NCI-H82 (cell line): ENCODE data around the gene NUPR2.
"Not testable (repeated sequence)": the region's sequence is repeated elsewhere in the genome, so short reads cannot be mapped to it uniquely, and the experiment has no call there.

Experiments
- DNase-seq: peaks from one replicate; lab custom pipeline; 2025; lab: John Stamatoyannopoulos, UW

Gene NUPR2, protein sequence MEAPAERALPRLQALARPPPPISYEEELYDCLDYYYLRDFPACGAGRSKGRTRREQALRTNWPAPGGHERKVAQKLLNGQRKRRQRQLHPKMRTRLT

DNA sequence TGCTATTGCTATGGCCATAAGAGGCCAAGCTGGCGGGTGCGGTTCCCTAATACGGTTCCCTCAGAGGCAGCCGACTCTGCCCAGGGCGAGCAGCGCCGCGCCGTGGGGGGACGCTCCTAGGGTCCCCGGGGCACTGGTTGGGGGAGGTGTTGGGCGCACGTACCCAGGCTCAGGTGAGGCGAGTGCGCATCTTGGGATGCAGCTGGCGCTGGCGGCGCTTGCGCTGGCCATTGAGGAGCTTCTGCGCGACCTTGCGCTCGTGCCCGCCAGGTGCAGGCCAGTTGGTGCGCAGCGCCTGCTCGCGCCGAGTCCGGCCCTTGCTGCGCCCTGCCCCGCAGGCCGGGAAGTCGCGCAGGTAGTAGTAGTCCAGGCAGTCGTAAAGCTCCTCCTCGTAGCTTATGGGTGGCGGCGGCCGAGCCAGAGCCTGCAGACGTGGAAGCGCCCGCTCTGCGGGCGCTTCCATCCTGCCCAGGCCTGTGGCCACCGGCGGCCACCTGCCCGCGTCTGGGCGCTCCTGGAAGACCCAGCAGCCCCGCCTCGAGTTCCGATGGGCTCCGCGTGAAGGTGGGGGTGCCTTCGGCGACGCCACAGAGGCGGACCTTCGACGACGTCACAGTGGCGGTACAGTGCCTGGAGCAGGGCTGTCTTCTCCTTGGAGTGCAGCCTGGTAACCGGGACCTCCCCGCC is at the start of gene NUPR2:
Gene NUPR2 (minus strand): TSS at position 566 of the 687 bp plus-strand sequence. CDS start 103 bp downstream, at position 463.
- no peak for DNase-seq

DNA sequence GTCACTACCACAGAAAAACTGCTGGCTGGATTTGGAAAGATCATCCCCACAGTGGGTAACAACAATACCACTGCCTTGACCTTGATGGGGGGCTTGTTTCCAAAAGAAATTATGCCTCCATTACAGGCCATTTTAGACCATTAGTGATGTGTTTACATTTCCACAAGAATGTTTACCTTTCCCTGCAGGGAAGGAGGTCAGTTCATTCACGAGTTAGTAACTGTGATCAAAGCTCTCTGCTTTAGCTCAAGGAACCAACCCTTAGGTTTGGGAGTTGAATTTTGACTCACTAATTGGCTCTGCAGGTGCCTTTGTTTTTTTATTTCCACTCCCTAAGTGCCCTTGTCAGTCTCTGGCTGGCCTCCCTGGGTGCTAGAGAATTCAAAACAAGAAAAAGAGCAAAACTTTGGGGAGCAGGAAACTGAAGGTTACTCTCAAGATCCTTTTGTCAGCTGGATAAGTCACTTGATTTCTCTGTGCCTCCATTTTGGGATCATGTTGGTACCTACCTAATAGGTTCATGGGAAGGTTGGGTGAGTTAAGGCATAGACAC is 41.1 kb upstream of the NUPR2 start:
- no peak for DNase-seq

DNA sequence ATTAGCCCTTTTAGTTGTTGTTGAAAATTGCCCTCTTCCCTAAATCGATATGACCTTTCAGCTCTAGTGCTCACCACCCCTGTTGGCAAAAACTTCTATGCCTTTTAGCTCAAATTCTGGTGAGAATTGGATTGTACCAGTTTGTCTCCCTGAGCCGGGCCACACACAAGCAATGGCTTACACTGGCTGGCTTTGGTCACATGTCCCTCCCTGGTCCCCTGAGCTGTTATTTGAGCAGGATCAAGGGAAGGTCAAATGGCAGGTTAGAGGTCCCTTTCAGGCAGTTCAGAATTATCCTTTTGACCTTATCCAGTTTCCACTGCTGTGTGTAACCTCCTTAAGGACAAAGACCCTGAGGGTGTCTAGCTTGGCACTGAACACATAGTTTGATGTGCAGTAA is 14.8 kb upstream of the NUPR2 start:
- DNase-seq = not testable (repeated sequence)

DNA sequence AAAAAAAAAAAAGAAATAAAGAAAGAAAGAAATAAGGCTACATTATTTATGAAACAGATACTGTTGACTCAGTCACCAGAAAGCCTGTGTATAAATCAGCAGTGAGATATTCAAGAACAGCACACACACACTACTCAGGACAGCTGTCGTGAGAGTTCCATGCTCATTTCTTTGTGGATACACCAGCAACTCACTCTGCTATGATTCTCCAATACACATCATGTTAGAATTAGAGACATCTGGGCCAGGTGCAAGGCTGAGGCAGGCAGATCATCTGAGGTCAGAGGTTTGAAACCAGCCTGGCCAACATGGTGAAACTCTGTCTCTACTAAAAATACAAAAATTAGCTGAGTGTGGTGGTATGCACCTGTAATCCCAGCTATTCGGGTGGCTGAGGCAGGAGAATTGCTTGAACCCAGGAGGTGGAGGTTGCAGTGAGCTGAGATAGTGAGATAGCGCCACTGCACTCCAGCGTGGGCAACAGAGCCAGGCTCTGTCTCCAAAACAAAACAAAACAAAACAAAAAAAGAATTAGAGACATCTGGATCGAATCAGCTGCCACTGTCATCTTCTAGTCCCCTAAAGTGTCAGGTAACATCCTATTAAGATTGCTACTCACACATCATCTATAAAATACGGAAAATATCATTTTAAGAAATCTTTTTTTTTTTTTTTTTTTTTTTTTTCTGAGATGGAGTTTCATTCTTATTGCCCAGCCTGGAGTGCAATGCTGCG is 11.2 kb upstream of the NUPR2 start:
- DNase-seq = no peak

DNA sequence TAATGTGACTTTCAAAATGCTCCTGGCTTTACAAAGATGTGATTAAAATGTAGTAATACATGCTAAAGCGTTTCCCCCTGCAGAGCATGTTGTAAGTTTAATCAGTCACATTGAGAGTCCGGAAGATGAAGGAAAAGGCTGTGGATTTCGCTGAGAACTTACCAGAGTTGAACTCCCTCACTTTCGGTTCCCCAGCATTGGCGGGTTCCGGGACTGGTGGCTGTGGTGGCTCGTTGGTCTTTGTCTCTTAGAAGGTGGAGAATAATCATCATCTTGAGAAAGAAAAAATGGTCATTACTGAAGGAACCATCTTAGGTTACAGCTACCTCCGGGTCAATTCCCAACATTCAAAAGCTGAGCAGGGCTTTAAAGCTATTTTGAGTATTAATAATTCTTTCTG is 9.6 kb upstream of the NUPR2 start:
- DNase-seq = no peak

DNA sequence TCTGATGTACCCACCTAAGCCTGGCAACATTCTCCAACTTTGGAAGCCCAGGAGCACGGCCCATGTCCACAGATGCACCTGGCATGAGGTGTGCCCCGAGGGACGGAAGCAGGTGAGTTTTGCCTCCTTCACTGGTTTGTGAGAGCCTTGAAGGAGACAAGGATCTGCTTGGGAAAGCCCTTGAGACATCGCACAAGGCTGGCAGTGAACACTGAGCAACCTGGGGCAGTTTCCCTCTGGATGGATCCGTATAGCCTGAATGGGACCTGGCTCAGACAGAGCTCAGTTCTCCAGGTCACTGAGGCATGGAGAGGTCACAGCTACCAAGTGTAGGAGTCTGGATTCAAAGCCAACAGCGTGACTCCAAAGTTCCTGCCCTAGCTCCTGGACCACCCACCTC is 8.8 kb upstream of the NUPR2 start:
- no peak for DNase-seq

DNA sequence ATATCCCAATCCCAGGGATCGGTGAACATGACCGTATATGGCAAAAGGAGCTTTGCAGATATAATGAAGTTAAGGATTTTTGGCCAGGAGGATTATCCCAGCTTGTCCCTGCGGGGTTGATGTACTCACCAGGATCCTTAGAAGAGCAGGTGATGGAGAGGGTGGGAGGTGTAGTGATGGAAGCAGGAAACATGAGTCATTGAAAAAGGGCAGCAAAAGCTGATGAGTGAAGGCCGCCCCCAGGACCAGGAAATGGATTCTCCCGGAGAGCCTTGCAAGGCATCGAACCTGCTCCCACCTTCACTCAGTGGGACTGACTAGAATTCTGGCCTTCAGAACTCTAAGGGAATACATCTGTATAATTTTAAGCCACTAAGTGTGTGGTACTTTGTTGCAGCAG is 5.2 kb upstream of the NUPR2 start:
- DNase-seq = no peak

DNA sequence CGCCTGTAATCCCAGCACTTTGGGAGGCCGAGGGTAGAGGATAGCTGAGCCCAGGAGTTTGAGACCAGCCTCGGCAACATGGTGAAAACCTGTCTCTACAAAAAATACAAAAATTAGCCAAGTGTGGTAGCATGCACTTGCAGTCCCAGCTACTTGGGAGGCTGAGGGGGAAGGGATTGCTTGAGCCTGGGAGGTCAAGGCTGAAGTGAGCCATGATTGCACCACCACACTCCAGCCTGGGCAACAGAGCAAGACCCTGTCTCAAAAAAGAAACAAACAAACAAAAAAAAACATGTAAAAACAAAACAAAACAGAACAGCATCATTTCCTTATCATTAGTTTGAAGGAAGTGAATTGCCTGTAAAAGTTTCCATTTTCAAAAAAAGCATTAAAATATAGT is 4.0 kb downstream of the NUPR2 start:
- DNase-seq = not testable (repeated sequence)

DNA sequence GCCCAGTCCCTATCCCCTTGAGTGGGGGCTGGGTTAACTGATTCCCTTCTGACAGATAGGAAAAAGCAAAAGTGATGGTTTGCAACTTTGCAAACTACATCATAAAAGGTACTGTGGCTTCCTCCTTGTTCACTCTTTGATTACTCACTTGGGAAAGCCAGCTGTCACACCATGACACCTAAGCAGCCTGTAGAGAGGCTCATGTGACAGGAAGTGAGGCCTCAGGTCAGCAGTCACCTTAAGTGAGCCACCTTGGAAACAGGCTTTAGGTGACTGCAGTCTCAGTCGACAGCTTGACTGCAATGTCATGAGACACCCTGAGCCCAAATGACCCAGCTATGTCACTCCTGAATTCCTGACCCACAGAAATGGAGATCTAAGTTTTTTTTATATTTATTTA is 5.6 kb downstream of the NUPR2 start:
- no peak for DNase-seq

DNA sequence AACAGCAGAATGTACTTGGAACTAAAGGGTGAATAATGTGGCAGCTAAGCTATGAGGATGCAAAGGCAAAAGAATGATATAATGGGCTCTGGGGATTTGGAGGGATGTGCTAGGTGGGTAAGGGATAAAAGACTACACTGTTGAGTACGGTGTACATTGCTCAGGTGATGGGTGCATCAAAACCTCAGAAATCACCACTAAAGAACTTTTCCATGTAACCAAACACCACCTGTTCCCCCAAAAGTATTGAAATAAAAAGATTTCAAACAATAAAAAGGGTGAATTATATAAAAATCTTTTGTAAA is 8.3 kb downstream of the NUPR2 start:
- DNase-seq = no peak

DNA sequence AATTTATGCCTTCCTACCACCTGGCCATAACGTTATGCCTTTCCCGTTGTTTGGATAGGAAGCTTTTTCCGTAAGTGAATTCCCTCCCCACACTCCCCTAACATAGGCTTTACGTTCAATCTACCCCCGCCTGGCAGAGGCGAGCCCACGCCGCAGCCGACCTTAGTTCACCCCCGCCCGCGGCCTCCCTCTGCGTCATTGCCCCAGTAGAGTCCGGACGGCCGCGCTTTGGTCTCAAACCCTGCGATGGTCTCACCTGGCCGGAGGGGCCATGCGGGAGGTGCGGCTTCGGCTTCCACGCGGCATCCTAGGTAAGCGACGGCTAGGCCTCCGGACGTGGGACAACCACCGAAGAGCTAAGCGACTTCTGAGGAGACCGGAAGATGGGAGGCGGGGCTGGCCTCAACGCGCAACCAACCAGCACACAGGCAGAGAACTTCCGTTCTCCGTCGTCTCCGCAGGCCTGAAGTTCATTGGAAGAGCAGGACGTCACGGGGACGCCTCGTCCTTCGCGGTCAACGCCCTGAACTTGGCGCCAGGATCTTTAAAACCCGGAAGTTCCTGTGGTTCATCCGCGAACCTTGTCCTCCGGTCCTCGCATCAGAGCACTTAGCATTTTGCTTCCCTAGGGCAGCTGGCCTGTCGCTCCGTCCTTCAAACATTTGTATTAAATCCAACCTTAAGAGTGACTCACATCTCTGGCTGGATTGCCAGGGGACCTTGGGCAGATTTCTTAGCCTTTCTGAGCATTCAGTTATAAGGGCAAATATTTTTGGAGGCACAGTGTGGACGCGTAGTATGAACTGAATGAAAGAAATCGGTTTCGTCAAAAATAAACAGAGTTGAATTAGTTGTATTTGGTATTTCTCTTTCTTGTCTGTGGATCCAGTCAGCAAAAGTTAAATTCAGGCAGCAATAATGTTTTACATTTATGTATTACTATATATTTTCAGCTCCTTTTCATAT is 9.8 kb downstream of the NUPR2 start, which contains the start of gene CHCHD2:
Gene CHCHD2 (minus strand): TSS at position 369 of the 966 bp plus-strand sequence. CDS start 63 bp downstream, at position 306.
- DNase-seq = peak; percentile 99

DNA sequence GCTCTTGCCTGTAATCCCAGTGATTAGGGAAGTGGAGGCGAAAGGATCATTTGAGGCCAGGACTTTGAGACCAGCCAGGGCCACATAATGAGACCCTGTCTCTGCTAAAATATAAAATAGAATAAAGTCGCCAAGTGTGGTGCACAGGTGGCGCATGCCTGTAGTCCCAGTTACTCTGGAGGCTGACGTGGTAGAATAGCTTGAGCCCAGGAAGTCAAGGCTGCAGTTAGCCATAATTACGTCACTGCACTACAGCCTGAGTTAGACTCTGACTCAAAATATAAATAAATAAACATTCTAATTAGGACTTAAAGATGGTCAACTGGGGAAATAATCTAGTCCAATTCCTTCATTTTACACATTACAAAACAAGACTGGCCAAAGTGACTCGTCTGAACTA is 10.7 kb downstream of the NUPR2 start:
- peak; percentile 41 for DNase-seq

DNA sequence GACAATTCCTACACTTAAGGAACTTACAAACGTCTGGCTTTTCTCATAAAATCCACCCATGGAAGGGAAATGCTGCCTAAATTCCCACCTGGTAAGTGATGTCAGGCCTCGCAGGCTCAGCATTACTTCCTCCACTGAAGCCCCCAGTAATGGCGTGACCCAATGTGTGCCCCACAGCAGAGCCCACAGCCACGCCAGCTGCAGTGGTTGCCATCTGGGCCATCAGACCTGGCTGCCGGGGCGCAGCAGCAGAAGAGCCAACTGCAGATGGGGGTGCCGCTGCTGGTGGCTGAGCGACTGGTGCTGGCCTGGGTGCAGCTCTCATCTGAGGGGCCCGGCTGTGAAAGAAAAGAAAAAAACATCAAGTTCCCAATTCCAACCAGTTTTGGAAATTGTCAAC is 12.1 kb downstream of the NUPR2 start:
- DNase-seq = not testable (repeated sequence)

DNA sequence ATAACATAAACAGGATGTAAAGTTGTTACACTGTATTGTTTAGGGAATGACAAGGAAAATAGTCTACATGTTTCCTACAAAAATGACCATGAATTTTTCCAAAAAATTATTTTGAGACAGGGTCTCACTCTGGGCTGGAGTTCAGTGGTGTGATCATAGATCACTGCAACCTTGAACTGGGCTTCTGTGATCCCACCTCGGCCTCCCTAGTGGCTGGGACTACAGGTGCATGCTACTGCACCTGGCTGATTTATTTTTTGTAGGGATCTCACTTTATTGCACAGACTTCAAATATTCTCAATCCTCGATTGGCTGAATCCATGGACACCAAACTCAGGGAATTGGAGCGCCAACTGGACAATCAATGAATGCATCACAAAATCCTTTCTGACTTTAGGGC is 16.6 kb downstream of the NUPR2 start:
- DNase-seq = peak; percentile 16

DNA sequence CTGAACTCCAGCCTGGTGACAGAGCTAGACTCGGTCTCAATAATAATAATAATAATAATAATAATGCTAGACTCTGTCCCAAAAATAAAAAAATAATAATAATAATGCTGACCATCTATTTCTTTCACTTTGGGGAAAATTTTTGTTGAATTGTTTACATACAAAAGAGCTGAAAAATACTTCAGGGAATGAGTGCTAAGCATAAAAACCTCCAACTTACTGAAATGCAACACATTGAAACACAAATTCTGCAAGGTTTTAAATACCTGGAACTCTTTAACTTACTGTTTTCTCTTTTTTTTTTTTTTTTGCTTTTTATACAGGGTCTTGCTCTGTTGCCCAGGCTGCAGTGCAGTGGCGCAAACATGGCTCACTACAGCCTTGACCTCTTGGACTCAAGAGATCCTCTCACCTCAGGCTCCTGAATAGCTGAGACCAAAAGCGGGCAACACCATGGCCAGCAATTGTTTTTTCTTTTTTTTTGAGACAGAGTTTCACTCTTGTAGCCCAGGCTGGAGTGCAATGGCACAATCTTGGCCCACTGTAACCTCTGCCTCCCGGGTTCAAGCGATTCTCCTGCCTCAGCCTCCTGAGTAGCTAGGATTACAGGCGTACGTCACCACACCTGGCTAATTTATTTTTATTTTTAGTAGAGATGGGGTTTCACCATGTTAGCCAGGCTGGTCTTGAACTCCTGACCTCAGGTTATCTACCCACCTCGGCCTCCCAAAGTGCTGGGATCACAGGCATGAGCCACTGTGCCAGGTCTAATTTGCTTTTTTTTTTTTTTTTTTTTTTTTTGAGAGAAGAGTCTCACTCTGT is 17.8 kb downstream of the NUPR2 start:
- not testable (repeated sequence) for DNase-seq

DNA sequence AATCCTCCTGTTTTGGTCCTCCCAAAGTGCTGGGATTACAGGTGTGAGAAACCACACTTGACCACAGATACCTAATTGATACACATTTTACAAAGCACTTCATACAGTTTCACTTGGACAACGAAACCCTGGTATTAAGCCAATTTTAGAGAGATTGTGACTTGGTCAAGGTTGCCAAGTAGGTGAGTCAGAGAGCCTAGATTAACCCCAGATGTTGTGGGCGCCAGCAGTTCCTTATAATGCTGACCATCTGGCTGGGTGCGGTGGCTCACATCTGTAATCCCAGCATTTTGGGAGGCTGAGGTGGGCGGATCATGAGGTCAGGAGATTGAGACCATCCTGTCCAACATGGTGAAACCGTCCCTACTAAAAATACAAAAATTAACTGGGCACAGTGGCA is 18.5 kb downstream of the NUPR2 start:
- peak; percentile 10 for DNase-seq

DNA sequence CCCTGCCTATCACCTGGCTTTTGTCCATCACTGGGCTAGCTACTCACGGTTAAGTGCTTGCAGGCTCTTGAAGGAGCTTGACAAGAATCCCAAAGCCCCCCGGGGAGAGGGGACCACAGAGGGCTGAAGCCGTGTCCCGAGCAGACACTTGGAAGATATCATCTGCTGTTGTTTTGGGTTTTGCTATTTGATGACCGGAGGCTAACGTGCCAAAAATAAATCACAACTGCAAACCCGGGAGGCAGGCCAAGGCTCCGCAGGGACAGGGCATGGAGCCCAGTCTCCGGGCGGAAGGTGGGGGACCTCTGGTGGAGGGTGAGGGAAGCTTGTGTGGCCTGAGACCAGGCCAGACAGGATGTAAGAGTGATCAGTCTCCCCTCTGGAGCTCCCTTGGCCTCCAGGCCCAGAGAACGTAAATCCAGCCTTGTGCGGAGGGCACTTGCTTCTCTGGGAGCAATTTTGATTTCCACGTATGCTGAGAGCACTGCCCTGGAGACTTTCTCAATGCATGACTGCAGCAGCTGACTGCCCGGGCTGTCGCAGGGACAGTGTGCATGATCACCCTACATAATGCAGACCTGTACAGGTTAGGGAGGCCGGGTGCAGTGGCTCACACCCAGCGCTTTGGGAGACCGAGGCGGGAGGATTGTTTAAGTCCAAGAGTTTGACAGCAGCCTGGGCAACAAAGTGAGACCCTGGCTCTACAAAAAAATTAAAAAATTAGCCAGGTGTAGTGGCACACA is 23.3 kb downstream of the NUPR2 start, which contains the start of gene PHKG1:
Gene PHKG1 (minus strand): TSS at position 164 of the 743 bp plus-strand sequence. CDS start 4,011 bp downstream, outside the sequence.
- DNase-seq = peak; percentile 39

DNA sequence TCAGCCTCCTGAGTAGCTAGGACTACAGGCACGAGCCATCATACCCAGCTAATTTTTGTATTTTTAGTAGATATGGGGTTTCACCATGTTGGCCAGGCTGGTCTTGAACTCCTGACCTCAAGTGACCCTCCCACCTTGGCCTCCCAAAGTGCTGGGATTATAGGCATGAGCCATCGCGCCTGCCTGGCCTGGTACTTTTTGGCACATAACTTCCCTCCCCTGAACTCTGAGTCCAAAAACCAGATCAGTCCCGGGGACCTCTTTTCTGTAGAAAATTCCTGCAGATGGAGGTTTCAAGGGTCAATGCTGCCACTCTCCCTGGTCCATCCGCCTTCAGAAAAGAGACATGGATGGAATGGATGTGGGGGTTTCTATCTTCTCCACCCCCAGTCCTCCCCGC is 23.8 kb downstream of the NUPR2 start:
- DNase-seq = not testable (repeated sequence)

DNA sequence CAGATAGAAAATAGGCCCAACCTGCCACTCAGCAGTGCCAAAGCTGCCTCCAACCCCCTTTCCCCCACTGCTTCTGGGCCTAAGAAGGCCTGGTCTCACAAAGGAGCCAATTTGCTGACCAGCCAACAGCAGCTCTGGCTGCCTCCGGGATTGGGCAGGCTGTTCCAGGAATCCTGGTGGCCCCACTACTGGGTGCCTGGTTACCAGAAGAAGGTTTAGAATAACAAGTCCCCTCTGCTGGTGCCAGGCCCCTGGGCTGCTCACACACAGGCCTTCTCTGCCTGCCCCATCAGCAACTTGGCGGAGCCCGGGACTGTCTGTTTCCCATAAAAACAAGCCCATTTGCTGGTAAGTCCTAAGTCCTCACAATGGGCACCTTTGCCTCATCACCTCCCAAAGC is 24.6 kb downstream of the NUPR2 start:
- DNase-seq = no peak

DNA sequence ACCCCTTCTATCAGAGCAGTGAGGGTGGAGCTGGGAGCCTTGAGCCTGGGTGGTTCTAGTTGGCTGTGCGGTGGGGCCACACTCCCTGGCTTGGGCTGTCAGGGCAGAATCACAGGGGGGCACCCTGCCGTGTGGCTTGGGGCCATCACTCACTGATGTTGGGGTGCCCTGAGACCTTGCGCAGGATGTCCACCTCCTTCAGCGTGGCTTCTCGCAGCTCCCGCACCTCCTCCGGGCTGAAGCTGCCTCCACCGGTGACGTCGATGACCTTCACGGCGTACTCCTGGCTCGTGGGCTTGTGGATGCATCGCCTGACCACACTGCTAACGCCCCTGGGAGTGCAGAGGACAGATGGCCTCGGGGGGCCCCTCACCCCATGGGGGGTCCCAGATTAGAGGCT is 28.8 kb downstream of the NUPR2 start:
- no peak for DNase-seq
